ENCODE measurements around the gene PRKCB. TPM values are rescaled to one million over a fixed set of nuclear protein-coding genes. Genes with fewer than 3 reads are reported as not detected.
A peak's percentile ranks its signal among the peaks of the same experiment; 100 is the strongest.

The PRKCB gene
- total RNA-seq, 2 donors from 2014 or later = 72.1 to 77.0 TPM

- H3K4me1 Mint-ChIP-seq (ENCODE audit: low read depth) = peaks cover 22% of the 10 kb centered on the region
- peaks cover 2 to 3% of the 10 kb centered on the region in 2 donors for H3K9me3 Mint-ChIP-seq
- no peak overlapping the region for H3K4me3 Mint-ChIP-seq
- H3K27me3 Mint-ChIP-seq (ENCODE audit: low read depth) = no peaks in the 10 kb centered on the region
- no peak overlapping the region for H3K27ac Mint-ChIP-seq
- ATAC-seq (replicated peaks in 1 of 2) (no peak), DNase-seq (no peak)
- peaks cover 2 to 3% of the 10 kb centered on the region in 2 donors for H3K36me3 Mint-ChIP-seq (ENCODE audit: insufficient read depth in 2 of 2)
Observed at GRCh38 chr16:23824909-23825308, 10.9 kb upstream of the PRKCB start.

- peaks cover 4 to 6% of the 10 kb centered on the region in 2 donors for H3K9me3 Mint-ChIP-seq
- DNase-seq (no peak), ATAC-seq (replicated peaks in 1 of 2) (peak; percentile 33 to 44)
- no peaks in the 10 kb centered on the region for H3K27me3 Mint-ChIP-seq (ENCODE audit: low read depth)
- H3K4me3 Mint-ChIP-seq = peak overlapping the region; percentile 8 to 35
- peak overlapping the region; percentile 75 for H3K27ac Mint-ChIP-seq
- peaks cover 22% of the 10 kb centered on the region for H3K4me1 Mint-ChIP-seq (ENCODE audit: low read depth)
- H3K36me3 Mint-ChIP-seq (ENCODE audit: insufficient read depth in 2 of 2) = peaks cover 10 to 11% of the 10 kb centered on the region in 2 donors
Observed at GRCh38 chr16:23826528-23827045, 9.2 kb upstream of the PRKCB start.

- peak overlapping the region; percentile 8 to 35 for H3K4me3 Mint-ChIP-seq
- ATAC-seq (replicated peaks in 1 of 2) (peak; percentile 96 to 97), DNase-seq (peak; percentile 26 to 30)
- H3K9me3 Mint-ChIP-seq = peaks cover 4 to 6% of the 10 kb centered on the region in 2 donors
- H3K27me3 Mint-ChIP-seq (ENCODE audit: low read depth) = no peaks in the 10 kb centered on the region
- peaks cover 10 to 11% of the 10 kb centered on the region in 2 donors for H3K36me3 Mint-ChIP-seq (ENCODE audit: insufficient read depth in 2 of 2)
- peaks cover 22% of the 10 kb centered on the region for H3K4me1 Mint-ChIP-seq (ENCODE audit: low read depth)
- peak overlapping the region; percentile 75 for H3K27ac Mint-ChIP-seq
Observed at GRCh38 chr16:23827057-23827456, 8.7 kb upstream of the PRKCB start.

GRCh38 chr16:23829454-23829853 is 6.3 kb upstream of the PRKCB start:
- H3K27ac Mint-ChIP-seq = no peak overlapping the region
- ATAC-seq (replicated peaks in 1 of 2) (no peak), DNase-seq (no peak)
- H3K4me1 Mint-ChIP-seq (ENCODE audit: low read depth) = peaks cover 30% of the 10 kb centered on the region
- H3K4me3 Mint-ChIP-seq = no peak overlapping the region
- H3K27me3 Mint-ChIP-seq (ENCODE audit: low read depth) = no peaks in the 10 kb centered on the region
- H3K9me3 Mint-ChIP-seq = peaks cover 4 to 6% of the 10 kb centered on the region in 2 donors
- peaks cover 10 to 11% of the 10 kb centered on the region in 2 donors for H3K36me3 Mint-ChIP-seq (ENCODE audit: insufficient read depth in 2 of 2)

GRCh38 chr16:23830276-23830675 is 5.5 kb upstream of the PRKCB start:
- peaks cover 38% of the 10 kb centered on the region for H3K4me1 Mint-ChIP-seq (ENCODE audit: low read depth)
- H3K27ac Mint-ChIP-seq = no peak overlapping the region
- H3K27me3 Mint-ChIP-seq (ENCODE audit: low read depth) = no peaks in the 10 kb centered on the region
- ATAC-seq (replicated peaks in 1 of 2) = no peak
- H3K9me3 Mint-ChIP-seq = peaks cover 4 to 6% of the 10 kb centered on the region in 2 donors
- H3K4me3 Mint-ChIP-seq = no peak overlapping the region
- no peak for DNase-seq
- H3K36me3 Mint-ChIP-seq (ENCODE audit: insufficient read depth in 2 of 2) = peaks cover 11 to 12% of the 10 kb centered on the region in 2 donors

GRCh38 chr16:23832882-23833281 is 2.9 kb upstream of the PRKCB start:
- Mint-ChIP-seq H3K4me3 (no peak overlapping the region), H3K36me3 (ENCODE audit: insufficient read depth in 2 of 2) (peaks cover 13 to 15% of the 10 kb centered on the region in 2 donors), H3K4me1 (ENCODE audit: low read depth) (peaks cover 29% of the 10 kb centered on the region), H3K9me3 (peaks cover 4 to 6% of the 10 kb centered on the region in 2 donors), H3K27me3 (ENCODE audit: low read depth) (no peaks in the 10 kb centered on the region), H3K27ac (no peak overlapping the region)
- DNase-seq (no peak), ATAC-seq (replicated peaks in 1 of 2) (no peak)

- Mint-ChIP-seq H3K36me3 (ENCODE audit: insufficient read depth in 2 of 2) (peaks cover 11 to 15% of the 10 kb centered on the region in 2 donors), H3K4me3 (no peak overlapping the region)
Observed at GRCh38 chr16:23833504-23833903, 2.3 kb upstream of the PRKCB start.

GRCh38 chr16:23833960-23834685 is 1.7 kb upstream of the PRKCB start:
- Mint-ChIP-seq H3K36me3 (ENCODE audit: insufficient read depth in 2 of 2) (peaks cover 11 to 18% of the 10 kb centered on the region in 2 donors), H3K27me3 (ENCODE audit: low read depth) (no peaks in the 10 kb centered on the region), H3K4me3 (peak overlapping the region in 1 of 2 donors; percentile 95), H3K27ac (no peak overlapping the region), H3K4me1 (ENCODE audit: low read depth) (peaks cover 42% of the 10 kb centered on the region), H3K9me3 (peaks cover 3 to 4% of the 10 kb centered on the region in 2 donors)
- peak; percentile 41 to 45 for DNase-seq
- peak; percentile 18 to 30 for ATAC-seq (replicated peaks in 1 of 2)

More at GRCh38 chr16:23833504-23833903, 2.3 kb upstream of the PRKCB start:
- H3K27me3 Mint-ChIP-seq (ENCODE audit: low read depth) = no peaks in the 10 kb centered on the region
- H3K9me3 Mint-ChIP-seq = peaks cover 3 to 4% of the 10 kb centered on the region in 2 donors
- peaks cover 36% of the 10 kb centered on the region for H3K4me1 Mint-ChIP-seq (ENCODE audit: low read depth)
- ATAC-seq (replicated peaks in 1 of 2) (no peak), DNase-seq (no peak)
- no peak overlapping the region for H3K27ac Mint-ChIP-seq

- H3K27ac Mint-ChIP-seq = no peak overlapping the region
- DNase-seq (no peak), ATAC-seq (replicated peaks in 1 of 2) (no peak)
- H3K27me3 Mint-ChIP-seq (ENCODE audit: low read depth) = no peaks in the 10 kb centered on the region
- peak overlapping the region; percentile 87 to 99 for H3K4me3 Mint-ChIP-seq
- peaks cover 4 to 8% of the 10 kb centered on the region in 2 donors for H3K36me3 Mint-ChIP-seq (ENCODE audit: insufficient read depth in 2 of 2)
- H3K4me1 Mint-ChIP-seq (ENCODE audit: low read depth) = peaks cover 61% of the 10 kb centered on the region
- H3K9me3 Mint-ChIP-seq = no peaks in the 10 kb centered on the region
Observed at GRCh38 chr16:23836078-23836403, 258 bp downstream of the PRKCB start.

- no peaks in the 10 kb centered on the region for H3K27me3 Mint-ChIP-seq (ENCODE audit: low read depth)
- ATAC-seq (replicated peaks in 1 of 2) = peak; percentile 44 to 46
Observed at GRCh38 chr16:23836404-23837311, 875 bp downstream of the PRKCB start.

GRCh38 chr16:23837553-23838308 is 1.9 kb downstream of the PRKCB start:
- no peak for ATAC-seq (replicated peaks in 1 of 2)
- no peak for DNase-seq
- H3K36me3 Mint-ChIP-seq (ENCODE audit: insufficient read depth in 2 of 2) = peaks cover 3 to 6% of the 10 kb centered on the region in 2 donors
- peak overlapping the region; percentile 78 for H3K27ac Mint-ChIP-seq
- H3K4me3 Mint-ChIP-seq = peak overlapping the region; percentile 87 to 99
- no peaks in the 10 kb centered on the region for H3K27me3 Mint-ChIP-seq (ENCODE audit: low read depth)
- H3K9me3 Mint-ChIP-seq = no peaks in the 10 kb centered on the region
- H3K4me1 Mint-ChIP-seq (ENCODE audit: low read depth) = peaks cover 78% of the 10 kb centered on the region

More at GRCh38 chr16:23836404-23837311, 875 bp downstream of the PRKCB start:
- Mint-ChIP-seq H3K27ac (peak overlapping the region; percentile 5), H3K4me3 (peak overlapping the region; percentile 87 to 99), H3K4me1 (ENCODE audit: low read depth) (peaks cover 67% of the 10 kb centered on the region), H3K36me3 (ENCODE audit: insufficient read depth in 2 of 2) (peaks cover 3 to 6% of the 10 kb centered on the region in 2 donors), H3K9me3 (no peaks in the 10 kb centered on the region)
- peak; percentile 62 to 69 for DNase-seq

GRCh38 chr16:23838485-23839142 is 2.8 kb downstream of the PRKCB start:
- peak overlapping the region; percentile 87 to 99 for H3K4me3 Mint-ChIP-seq
- H3K9me3 Mint-ChIP-seq = no peaks in the 10 kb centered on the region
- peak overlapping the region; percentile 70 for H3K27ac Mint-ChIP-seq
- no peaks in the 10 kb centered on the region for H3K27me3 Mint-ChIP-seq (ENCODE audit: low read depth)
- H3K4me1 Mint-ChIP-seq (ENCODE audit: low read depth) = peaks cover 87% of the 10 kb centered on the region
- DNase-seq (no peak), ATAC-seq (replicated peaks in 1 of 2) (no peak)
- H3K36me3 Mint-ChIP-seq (ENCODE audit: insufficient read depth in 2 of 2) = peaks cover 3 to 6% of the 10 kb centered on the region in 2 donors

All from activated T-cell treated with anti-CD3 and anti-CD28 coated beads, Interleukin-2, amount 50 U/mL, for 72 hours (primary cell).